Measurements from ENCODE around the gene NUF2.

GRCh38 chr1:163298365-163298764 lies 23.4 kb upstream of the NUF2 start:
- TF ChIP-seq CTCF (IDR thresholded peaks at IDR 0.05): no peak
- no peak for TF ChIP-seq EZH2 (IDR thresholded peaks at IDR 0.05)
- no peak for TF ChIP-seq EZH2phosphoT487 (IDR thresholded peaks at IDR 0.05)

All from neural progenitor cell (in vitro differentiated cells).